Dedifferentiated amniotic fluid mesenchymal stem cell (primary cell): Measurements from ENCODE around the gene LUM.
"Not testable (repeated sequence)": the region's sequence is repeated elsewhere in the genome, so short reads cannot be mapped to it uniquely, and the experiment has no call there.

ENCODE experiments used
- DNase-seq: peaks from one replicate; pipeline ENCODE4 v3.0.0-alpha.2; 2016; ENCODE audit errors: extremely low spot score

Gene LUM

GRCh38 chr12:91109581-91110310 lies 1.5 kb downstream of the LUM start:
- DNase-seq = no peak

GRCh38 chr12:91109148-91109564 lies 2.1 kb downstream of the LUM start:
- peak; percentile 49 for DNase-seq

GRCh38 chr12:91108196-91108755 lies 3.0 kb downstream of the LUM start:
- no peak for DNase-seq

DNA sequence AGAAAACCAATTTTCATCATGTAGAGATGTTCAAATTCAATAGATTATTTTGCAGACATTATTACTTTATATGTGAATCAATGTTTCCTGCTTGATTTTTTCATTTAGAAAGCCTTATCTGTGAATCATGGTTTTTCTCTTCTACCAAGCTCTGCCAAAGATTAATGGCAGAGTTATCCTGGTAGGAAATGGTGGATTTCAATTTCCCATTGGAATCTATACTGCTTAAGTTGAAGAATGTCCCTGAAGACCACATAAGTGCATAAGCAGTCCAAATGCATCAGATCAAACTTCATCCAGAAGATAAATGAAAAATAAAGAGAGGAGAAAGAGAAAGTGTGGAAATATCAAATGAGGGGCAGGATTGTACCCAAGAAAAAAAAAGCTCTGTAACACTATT lies 5.0 kb downstream of the LUM start:
- DNase-seq = no peak

- no peak for DNase-seq
Measured at GRCh38 chr12:91105807-91106206, 5.5 kb downstream of the LUM start.

GRCh38 chr12:91104812-91105466 lies 6.4 kb downstream of the LUM start:
- DNase-seq = no peak

- no peak for DNase-seq
Measured at GRCh38 chr12:91103624-91104023, 7.7 kb downstream of the LUM start.

GRCh38 chr12:91103101-91103500 lies 8.2 kb downstream of the LUM start:
- DNase-seq = no peak

- DNase-seq = no peak
Measured at GRCh38 chr12:91100906-91101305, 10.4 kb downstream of the LUM start.

- no peak for DNase-seq
Measured at GRCh38 chr12:91099836-91100235, 11.5 kb downstream of the LUM start.

GRCh38 chr12:91099341-91099740 lies 12.0 kb downstream of the LUM start:
- no peak for DNase-seq

DNA sequence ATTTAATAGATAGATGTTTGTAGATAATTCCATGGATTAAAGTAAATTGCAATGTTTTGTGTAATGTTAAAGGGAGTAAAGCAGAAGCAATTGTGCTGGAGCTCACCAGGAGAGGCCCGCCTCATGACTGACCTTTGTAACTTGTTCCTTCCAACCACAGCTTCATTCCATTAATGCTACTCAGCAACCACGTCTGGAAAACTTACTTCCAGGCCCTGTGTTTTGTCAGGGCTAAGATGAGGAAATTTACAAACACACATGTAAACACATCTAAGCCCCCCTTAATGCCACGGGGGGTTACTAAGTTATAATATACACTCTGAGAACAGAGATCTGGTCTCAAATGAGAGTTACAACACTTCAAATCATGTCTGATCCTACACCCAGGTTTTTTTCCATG lies 12.4 kb downstream of the LUM start:
- peak; percentile 80 for DNase-seq

- DNase-seq = no peak
Measured at GRCh38 chr12:91098461-91098860, 12.8 kb downstream of the LUM start.

DNA sequence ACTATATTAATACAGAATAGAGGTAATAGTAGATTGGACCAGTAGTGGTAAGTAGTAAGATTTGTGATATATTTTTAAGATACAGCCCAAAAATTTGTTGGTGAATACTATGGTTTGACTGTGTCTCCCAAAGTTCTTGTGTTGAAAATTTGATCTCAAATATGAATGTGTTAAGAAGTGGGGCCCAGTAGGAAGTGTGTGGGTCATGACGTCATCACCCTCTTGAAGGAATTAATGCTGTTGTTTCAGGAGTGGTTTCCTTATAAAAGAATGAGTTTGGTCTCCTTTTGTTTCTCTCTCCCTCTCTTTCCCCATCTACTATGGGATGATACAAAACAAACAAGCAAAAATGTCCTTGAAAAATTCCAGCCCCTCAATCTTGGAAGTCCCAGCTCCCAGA lies 16.3 kb downstream of the LUM start:
- DNase-seq = no peak

GRCh38 chr12:91094032-91094662 lies 17.1 kb downstream of the LUM start:
- DNase-seq = peak; percentile 39

DNA sequence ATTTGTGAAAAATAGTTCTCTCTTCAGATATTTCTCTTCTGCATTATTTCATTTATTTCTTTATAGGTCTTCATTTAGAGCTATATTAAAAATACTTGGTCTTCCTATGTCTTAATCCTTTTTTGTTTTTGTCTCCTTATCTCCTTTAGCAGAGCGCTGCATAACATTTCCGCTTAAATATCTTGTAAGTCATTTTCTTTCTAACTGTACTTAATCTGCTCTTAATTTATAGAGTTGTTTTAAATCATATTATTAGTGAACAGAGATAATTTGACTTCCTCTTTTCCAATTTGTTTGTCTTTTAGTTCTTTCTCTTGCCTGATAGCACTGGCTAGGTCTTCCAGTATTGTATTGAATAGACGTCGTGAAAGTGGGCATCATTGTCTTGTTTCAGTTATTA lies 18.0 kb downstream of the LUM start:
- DNase-seq = no peak

- DNase-seq = no peak
Measured at GRCh38 chr12:91091916-91092715, 19.2 kb downstream of the LUM start.

DNA sequence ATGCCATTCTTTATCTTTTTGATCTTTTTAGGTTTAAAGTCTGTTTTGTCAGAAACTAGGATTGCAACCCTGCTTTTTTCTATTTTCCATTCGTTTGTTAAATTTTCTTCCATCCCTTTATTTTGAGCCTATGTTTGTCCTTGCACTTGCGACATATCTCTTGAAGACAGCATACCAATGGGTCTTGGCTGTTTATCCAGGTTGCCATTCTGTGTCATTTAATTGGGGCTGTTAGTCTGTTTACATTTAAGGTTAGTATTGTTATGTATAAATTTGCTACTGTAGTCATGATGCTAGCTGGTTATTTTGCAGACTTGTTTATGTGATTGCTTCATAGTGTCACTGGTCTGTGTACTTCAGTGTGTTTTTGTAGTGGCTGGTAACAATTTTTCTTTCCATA lies 21.3 kb downstream of the LUM start:
- not testable (repeated sequence) for DNase-seq

- DNase-seq = no peak
Measured at GRCh38 chr12:91080041-91080440, 31.3 kb downstream of the LUM start.

DNA sequence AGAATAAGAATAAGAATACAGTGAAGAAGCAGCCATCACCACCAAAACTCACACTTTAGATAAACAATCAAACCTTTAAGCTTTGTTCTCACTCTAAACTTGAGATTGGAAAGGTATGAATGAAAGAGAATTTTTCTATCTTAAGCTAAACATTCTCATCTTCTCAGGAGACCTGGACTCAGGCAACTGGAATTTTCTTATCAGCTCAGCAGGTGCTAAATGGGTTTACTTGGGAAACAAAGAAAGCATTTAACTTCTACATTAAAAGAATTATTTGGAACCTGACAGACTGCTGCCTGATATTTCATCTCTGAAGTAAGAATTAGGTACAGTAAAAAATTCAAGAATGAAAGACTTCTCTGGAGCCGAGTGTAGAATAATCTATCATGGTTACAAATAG lies 32.8 kb downstream of the LUM start:
- no peak for DNase-seq

DNA sequence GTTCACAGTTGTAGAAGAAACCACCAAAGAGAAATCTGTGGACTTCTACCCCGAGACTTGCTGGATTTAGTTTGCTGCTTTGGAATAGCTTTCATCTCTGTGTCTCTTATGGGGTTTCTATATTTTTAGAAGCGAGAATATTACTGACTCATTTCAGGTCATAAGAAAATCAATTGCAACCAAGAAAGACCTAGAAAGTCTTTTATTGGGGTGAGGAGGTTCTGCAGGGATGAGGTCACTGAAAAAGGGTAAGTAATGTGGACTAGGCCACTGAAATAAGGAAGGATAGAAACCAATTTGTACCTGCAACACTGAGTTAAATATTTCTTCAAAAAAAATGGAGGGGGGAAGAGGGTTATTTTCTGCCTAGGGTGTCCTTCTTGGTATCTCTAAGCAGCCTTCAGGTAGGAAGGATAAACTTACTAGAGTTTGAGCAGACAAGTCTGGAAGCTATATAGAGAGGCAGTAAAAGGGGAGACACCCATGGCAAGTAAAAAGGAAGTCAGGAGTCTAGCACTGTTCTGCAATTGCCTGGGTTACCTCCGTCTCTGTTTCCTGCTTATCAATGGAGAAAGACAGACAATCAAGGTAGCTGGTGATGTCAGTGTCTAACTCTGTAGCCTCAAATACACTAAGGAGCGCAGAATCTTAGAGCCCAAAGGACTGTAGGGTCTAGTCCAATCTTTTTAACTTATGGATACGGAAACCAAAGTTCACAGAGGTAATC lies 33.9 kb downstream of the LUM start:
- DNase-seq = no peak
